Measurements from ENCODE around the gene TPT1.

DNA sequence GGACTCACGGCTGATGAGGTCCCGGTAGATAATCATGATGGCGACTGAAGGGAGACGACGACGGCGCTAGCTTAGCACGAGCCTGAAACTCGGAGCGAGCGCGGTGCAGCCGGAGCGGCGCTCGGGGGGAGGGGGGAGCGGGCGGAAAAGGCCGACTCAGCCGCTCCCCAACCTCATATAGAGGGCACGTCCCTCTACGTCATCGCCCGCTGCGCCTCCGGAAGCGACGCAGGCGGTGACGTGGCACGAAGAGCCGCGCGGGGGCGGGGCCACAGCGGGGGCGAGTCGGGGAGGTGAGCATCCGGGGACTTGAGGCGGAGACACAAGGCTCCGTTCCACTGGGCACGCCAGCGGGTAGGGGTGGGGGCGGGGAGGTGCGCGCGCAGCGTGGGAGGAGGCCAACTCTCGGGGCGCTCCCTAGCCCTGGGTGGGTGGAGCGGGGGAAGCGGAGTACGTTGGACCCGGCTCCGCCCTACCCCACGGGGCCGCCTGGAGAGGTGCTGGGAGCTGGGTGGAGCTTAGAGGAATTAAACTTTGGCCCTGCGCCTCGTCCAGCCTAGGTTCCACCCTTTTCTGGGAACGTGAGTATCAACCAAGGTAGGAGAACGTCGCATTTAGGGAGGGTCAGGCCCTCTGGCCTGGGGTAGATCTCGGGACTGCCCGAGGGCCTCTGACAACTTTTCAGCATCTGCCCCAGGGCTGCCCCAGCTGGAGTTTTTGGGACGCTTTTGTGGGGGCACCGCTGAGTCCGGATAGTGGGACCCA lies at the start of gene TPT1:
- TF ChIP-seq, protein P1, sequence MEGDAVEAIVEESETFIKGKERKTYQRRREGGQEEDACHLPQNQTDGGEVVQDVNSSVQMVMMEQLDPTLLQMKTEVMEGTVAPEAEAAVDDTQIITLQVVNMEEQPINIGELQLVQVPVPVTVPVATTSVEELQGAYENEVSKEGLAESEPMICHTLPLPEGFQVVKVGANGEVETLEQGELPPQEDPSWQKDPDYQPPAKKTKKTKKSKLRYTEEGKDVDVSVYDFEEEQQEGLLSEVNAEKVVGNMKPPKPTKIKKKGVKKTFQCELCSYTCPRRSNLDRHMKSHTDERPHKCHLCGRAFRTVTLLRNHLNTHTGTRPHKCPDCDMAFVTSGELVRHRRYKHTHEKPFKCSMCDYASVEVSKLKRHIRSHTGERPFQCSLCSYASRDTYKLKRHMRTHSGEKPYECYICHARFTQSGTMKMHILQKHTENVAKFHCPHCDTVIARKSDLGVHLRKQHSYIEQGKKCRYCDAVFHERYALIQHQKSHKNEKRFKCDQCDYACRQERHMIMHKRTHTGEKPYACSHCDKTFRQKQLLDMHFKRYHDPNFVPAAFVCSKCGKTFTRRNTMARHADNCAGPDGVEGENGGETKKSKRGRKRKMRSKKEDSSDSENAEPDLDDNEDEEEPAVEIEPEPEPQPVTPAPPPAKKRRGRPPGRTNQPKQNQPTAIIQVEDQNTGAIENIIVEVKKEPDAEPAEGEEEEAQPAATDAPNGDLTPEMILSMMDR (IDR thresholded peaks at IDR 0.05), result no peak
- peak; percentile 94 for TF ChIP-seq POLR2A (IDR thresholded peaks at IDR 0.05)
